ENCODE results near the gene SNX33. TPM values are rescaled to one million over a fixed set of nuclear protein-coding genes. Genes with fewer than 3 reads are reported as not detected.

SNX33 gene
- total and polyA plus RNA-seq, 2 of the 13 experiments (the other 11 are each of a cell fraction or from before 2014, with no cell fraction given): 11.0 to 11.6 TPM

DNA sequence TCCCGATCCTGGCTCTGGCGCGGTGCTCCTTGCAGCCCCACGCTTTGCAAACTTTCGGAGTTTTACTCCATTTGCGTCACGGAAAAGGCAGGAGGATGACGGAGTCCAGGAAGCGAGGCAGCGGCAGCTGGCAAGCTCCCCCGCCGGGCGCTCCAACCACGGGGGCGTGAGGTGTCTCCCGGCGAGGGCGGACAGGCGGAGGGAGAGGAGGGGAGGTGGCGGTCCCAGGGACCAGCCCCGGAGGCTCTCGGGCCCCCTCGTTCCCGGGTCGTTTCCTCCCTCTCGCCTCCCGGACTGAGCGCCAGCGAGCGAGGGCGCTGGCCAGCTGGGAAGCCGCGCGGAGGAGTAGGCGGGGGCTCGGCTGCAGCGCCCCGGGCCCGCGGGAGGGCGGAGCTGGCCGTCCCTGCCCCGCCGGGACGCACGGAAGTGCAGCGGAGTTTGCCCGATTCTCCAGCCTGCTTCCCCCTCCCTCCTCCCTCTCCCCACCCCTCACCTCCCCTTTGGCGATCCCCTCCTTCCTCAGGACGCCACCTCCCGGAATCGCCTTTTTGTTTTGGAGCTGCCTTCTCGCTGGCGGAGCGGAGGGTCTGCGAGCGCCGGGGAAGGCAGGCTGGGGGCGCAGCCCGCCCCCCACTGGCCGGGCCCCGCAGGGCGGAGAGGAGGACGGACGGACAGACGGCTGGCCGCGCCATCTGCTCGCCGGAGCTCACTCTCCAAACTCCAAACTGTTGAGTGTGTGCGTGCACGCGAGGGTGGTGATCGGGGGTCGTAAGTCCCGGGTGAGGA is at the start of gene SNX33 (continued):
- TF ChIP-seq ZC3H13 (CRISPR knock-in tag; IDR thresholded peaks at IDR 0.05) (no peak), GTF2F1 (IDR thresholded peaks at IDR 0.05; ENCODE audit: low read length) (no peak), SAFB2 (CRISPR knock-in tag; IDR thresholded peaks at IDR 0.05; ENCODE audit: borderline replicate concordance, low read depth) (no peak; the same call in 1 of the 2 replicates), ONECUT2 (CRISPR knock-in tag; IDR thresholded peaks at IDR 0.05) (no peak), ZNF724P (CRISPR knock-in tag; IDR thresholded peaks at IDR 0.05; ENCODE audit: borderline replicate concordance) (no peak), ZNF33A (CRISPR knock-in tag; IDR thresholded peaks at IDR 0.05; ENCODE audit: borderline replicate concordance) (0 out of 2 replicates have a peak, but pooled peaks have one; percentile 38), SRSF4 (IDR thresholded peaks at IDR 0.05; ENCODE audit: low read depth, low read length, poor library complexity, severe bottlenecking) (no peak), FOXC1 (CRISPR knock-in tag; IDR thresholded peaks at IDR 0.05; ENCODE audit: borderline replicate concordance) (no peak; the same call in 1 of the 2 replicates), NCOA2 (CRISPR knock-in tag; IDR thresholded peaks at IDR 0.05) (no peak), NCOA5 (CRISPR knock-in tag; IDR thresholded peaks at IDR 0.05) (no peak), SUZ12 (IDR thresholded peaks at IDR 0.05; ENCODE audit: low read depth, low read length) (no peak), ZNF30 (CRISPR knock-in tag; IDR thresholded peaks at IDR 0.05) (no peak), CCDC6 (CRISPR knock-in tag; IDR thresholded peaks at IDR 0.05) (peak; percentile 49; the same call in 1 of the 2 replicates), ZNF788 (CRISPR knock-in tag; IDR thresholded peaks at IDR 0.05; ENCODE audit: borderline replicate concordance) (no peak), ZNF17 (CRISPR knock-in tag; IDR thresholded peaks at IDR 0.05) (no peak), ZNF501 (CRISPR knock-in tag; IDR thresholded peaks at IDR 0.05) (0 out of 2 replicates have a peak, but pooled peaks have one; percentile 79)
- TF ChIP-seq, protein P1, sequence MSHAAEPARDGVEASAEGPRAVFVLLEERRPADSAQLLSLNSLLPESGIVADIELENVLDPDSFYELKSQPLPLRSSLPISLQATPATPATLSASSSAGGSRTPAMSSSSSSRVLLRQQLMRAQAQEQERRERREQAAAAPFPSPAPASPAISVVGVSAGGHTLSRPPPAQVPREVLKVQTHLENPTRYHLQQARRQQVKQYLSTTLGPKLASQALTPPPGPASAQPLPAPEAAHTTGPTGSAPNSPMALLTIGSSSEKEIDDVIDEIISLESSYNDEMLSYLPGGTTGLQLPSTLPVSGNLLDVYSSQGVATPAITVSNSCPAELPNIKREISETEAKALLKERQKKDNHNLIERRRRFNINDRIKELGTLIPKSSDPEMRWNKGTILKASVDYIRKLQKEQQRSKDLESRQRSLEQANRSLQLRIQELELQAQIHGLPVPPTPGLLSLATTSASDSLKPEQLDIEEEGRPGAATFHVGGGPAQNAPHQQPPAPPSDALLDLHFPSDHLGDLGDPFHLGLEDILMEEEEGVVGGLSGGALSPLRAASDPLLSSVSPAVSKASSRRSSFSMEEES (CRISPR knock-in tag; IDR thresholded peaks at IDR 0.05): no peak
- TF ChIP-seq, protein P2, sequence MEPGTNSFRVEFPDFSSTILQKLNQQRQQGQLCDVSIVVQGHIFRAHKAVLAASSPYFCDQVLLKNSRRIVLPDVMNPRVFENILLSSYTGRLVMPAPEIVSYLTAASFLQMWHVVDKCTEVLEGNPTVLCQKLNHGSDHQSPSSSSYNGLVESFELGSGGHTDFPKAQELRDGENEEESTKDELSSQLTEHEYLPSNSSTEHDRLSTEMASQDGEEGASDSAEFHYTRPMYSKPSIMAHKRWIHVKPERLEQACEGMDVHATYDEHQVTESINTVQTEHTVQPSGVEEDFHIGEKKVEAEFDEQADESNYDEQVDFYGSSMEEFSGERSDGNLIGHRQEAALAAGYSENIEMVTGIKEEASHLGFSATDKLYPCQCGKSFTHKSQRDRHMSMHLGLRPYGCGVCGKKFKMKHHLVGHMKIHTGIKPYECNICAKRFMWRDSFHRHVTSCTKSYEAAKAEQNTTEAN (CRISPR knock-in tag; conservative IDR thresholded peaks at IDR 0.05): no peak
- TF ChIP-seq, protein P3, sequence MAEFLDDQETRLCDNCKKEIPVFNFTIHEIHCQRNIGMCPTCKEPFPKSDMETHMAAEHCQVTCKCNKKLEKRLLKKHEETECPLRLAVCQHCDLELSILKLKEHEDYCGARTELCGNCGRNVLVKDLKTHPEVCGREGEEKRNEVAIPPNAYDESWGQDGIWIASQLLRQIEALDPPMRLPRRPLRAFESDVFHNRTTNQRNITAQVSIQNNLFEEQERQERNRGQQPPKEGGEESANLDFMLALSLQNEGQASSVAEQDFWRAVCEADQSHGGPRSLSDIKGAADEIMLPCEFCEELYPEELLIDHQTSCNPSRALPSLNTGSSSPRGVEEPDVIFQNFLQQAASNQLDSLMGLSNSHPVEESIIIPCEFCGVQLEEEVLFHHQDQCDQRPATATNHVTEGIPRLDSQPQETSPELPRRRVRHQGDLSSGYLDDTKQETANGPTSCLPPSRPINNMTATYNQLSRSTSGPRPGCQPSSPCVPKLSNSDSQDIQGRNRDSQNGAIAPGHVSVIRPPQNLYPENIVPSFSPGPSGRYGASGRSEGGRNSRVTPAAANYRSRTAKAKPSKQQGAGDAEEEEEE (CRISPR knock-in tag; IDR thresholded peaks at IDR 0.05; ENCODE audit: borderline replicate concordance): no peak
- TF ChIP-seq, protein P4, sequence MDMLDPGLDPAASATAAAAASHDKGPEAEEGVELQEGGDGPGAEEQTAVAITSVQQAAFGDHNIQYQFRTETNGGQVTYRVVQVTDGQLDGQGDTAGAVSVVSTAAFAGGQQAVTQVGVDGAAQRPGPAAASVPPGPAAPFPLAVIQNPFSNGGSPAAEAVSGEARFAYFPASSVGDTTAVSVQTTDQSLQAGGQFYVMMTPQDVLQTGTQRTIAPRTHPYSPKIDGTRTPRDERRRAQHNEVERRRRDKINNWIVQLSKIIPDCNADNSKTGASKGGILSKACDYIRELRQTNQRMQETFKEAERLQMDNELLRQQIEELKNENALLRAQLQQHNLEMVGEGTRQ (IDR thresholded peaks at IDR 0.05; ENCODE audit: low read depth, low read length): no peak
- TF ChIP-seq, protein P4 (CRISPR knock-in tag; IDR thresholded peaks at IDR 0.05; ENCODE audit: borderline replicate concordance): no peak
